SJSA1 (cell line): ENCODE measurements around the gene UGDH. TPM values are rescaled to one million over a fixed set of nuclear protein-coding genes. Genes with fewer than 3 reads are reported as not detected.

Experiments
- total RNA-seq: library from RNA; depleted of rRNA; stranded (reverse); fragments of >200 nt; shearing (Covaris generic); gene quantifications from 2 replicates; pipeline ENCODE4 v1.2.3, GENCODE V29; 2014; rRNA removed

Gene UGDH
- total RNA-seq, 1 experiment from 2014 or later: 27.4 TPM

Other genes starting within 250 kb of the UGDH start
- gene RFC1, start 161.1 kb downstream of the UGDH start, total RNA-seq: 51.5 and 57.9 TPM in 2 replicates
- not detected in 2 replicates for gene KLB, start 120.5 kb downstream of the UGDH start, total RNA-seq
- gene RPL9, start 68.5 kb downstream of the UGDH start, total RNA-seq: 868 and 1,737 TPM in 2 replicates
- 4.8 and 8.2 TPM in 2 replicates for gene LIAS, start 68.4 kb downstream of the UGDH start, total RNA-seq
- gene SMIM14, start 111.4 kb upstream of the UGDH start, total RNA-seq: 12.6 and 16.1 TPM in 2 replicates
- gene UBE2K, start 170.7 kb upstream of the UGDH start, total RNA-seq: 13.3 and 16.8 TPM in 2 replicates